Measurements from ENCODE around the gene ZNRF4.
"Not testable (repeated sequence)": the region's sequence is repeated elsewhere in the genome, so short reads cannot be mapped to it uniquely, and the experiment has no call there.

Gene ZNRF4

GRCh38 chr19:5479958-5480357 is 24.7 kb downstream of the ZNRF4 start:
- no peak for DNase-seq (ENCODE audit: low read depth)
- TF ChIP-seq, protein P1, sequence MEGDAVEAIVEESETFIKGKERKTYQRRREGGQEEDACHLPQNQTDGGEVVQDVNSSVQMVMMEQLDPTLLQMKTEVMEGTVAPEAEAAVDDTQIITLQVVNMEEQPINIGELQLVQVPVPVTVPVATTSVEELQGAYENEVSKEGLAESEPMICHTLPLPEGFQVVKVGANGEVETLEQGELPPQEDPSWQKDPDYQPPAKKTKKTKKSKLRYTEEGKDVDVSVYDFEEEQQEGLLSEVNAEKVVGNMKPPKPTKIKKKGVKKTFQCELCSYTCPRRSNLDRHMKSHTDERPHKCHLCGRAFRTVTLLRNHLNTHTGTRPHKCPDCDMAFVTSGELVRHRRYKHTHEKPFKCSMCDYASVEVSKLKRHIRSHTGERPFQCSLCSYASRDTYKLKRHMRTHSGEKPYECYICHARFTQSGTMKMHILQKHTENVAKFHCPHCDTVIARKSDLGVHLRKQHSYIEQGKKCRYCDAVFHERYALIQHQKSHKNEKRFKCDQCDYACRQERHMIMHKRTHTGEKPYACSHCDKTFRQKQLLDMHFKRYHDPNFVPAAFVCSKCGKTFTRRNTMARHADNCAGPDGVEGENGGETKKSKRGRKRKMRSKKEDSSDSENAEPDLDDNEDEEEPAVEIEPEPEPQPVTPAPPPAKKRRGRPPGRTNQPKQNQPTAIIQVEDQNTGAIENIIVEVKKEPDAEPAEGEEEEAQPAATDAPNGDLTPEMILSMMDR (conservative IDR thresholded peaks at IDR 0.05; ENCODE audit: control insufficient read depth, insufficient read depth, low read depth, low read length): no peak
- no peak overlapping the region for H3K4me3 ChIP-seq (ENCODE audit: control insufficient read depth, low read depth, low read length)

- TF ChIP-seq, protein P1 (conservative IDR thresholded peaks at IDR 0.05; ENCODE audit: control insufficient read depth, insufficient read depth, low read depth, low read length): peak; percentile 55
- no peak overlapping the region for H3K4me3 ChIP-seq (ENCODE audit: control insufficient read depth, low read depth, low read length)
- peak; percentile 35 for DNase-seq (ENCODE audit: low read depth)
Observed at GRCh38 chr19:5480427-5480836, 25.2 kb downstream of the ZNRF4 start.

DNA sequence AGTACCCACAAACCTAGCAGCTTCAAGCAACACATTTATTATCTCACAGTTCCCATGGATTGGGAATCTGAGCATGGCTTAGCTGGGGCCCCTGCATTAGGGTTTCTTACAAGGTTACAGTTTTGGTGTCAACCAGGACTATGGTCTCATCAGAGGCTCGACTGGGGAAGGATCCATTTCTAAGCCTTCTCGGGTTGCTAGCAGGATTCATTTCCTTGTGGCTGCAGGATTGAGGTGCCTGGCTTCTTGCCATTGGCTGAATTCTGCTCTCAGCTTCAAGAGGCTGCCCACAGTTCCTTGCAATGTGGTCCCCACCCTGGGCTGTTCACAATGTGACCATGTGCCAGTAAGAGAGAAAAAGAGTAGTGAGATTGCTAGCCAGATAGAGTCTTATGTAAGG is 26.7 kb downstream of the ZNRF4 start:
- no peak for DNase-seq (ENCODE audit: low read depth)
- H3K4me3 ChIP-seq (ENCODE audit: control insufficient read depth, low read depth, low read length): no peak overlapping the region
- TF ChIP-seq, protein P1 (conservative IDR thresholded peaks at IDR 0.05; ENCODE audit: control insufficient read depth, insufficient read depth, low read depth, low read length): no peak

- H3K4me3 ChIP-seq (ENCODE audit: control insufficient read depth, low read depth, low read length): no peak overlapping the region
Observed at GRCh38 chr19:5484398-5485285, 29.4 kb downstream of the ZNRF4 start.

DNA sequence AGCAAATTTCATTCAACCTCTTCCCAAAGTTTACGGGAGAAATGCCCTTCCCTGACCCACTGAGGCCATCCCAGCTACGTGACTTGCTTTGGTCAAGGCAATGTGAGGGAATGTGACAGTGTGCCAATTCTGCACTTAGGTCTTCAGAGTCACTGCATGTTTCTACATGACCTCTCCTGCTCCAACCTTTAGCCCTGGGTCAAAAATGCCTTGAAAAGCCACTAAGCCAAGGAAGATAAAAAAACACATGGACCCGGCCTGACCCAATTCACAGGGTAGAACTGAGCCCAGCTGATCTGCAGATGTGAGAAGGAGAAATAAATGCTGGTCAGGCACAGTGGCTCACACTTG is 30.0 kb downstream of the ZNRF4 start:
- H3K4me3 ChIP-seq (ENCODE audit: control insufficient read depth, low read depth, low read length): no peak overlapping the region
- DNase-seq (ENCODE audit: low read depth): no peak
- TF ChIP-seq, protein P1 (conservative IDR thresholded peaks at IDR 0.05; ENCODE audit: control insufficient read depth, insufficient read depth, low read depth, low read length): no peak

More at GRCh38 chr19:5484398-5485285, 29.4 kb downstream of the ZNRF4 start:
- TF ChIP-seq, protein P1 (conservative IDR thresholded peaks at IDR 0.05; ENCODE audit: control insufficient read depth, insufficient read depth, low read depth, low read length): no peak
- DNase-seq (ENCODE audit: low read depth): no peak

DNA sequence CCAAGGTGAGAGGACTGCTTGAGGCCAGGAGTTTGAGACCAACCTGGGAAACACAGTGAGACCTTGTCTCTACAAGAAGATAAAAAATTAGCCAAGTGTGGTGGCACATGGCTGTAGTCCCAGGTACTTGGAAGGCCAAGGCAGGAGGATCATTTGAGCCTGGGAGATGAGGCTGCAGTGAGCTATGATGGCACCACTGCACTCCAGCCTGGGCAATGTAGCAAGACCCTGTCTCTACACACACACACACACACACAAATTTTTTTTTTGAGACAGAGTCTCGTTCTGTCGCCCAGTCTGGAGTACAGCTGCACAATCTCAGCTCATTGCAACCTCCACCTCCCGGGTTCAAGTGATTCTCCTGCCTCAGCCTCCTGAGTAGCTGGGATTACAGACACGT is 30.4 kb downstream of the ZNRF4 start:
- DNase-seq (ENCODE audit: low read depth); H3K4me3 ChIP-seq (ENCODE audit: control insufficient read depth, low read depth, low read length): not testable (repeated sequence)

- no peak for DNase-seq (ENCODE audit: low read depth)
- TF ChIP-seq, protein P1 (conservative IDR thresholded peaks at IDR 0.05; ENCODE audit: control insufficient read depth, insufficient read depth, low read depth, low read length): no peak
- H3K4me3 ChIP-seq (ENCODE audit: control insufficient read depth, low read depth, low read length): no peak overlapping the region
Observed at GRCh38 chr19:5487222-5487621, 32.0 kb downstream of the ZNRF4 start.
